A549 (cell line): ENCODE data around the gene NIPBL.
"Not testable (repeated sequence)": the region's sequence is repeated elsewhere in the genome, so short reads cannot be mapped to it uniquely, and the experiment has no call there.

Source experiments
- BHLHE40 ChIP-seq: IDR thresholded peaks from 2 replicates; pipeline ENCODE4 v1.6.1; 2012; ENCODE audit warnings: low read depth, low read length, inconsistent platforms
- CTCF ChIP-seq: fragments of >200 bp; sonication (Bioruptor Twin); formaldehyde crosslinking; IDR thresholded peaks from 3 replicates; pipeline ENCODE4 v1.5.1; 2016
- JUN ChIP-seq, 2 experiments: fragments of >200 bp; sonication (Bioruptor Twin); formaldehyde crosslinking; IDR thresholded peaks; 2 replicates in 1 of 2; 3 replicates in 1 of 2; pipeline ENCODE4 v1.6.1; 2016 to 2017
- KDM1A ChIP-seq: fragments of 200-600 bp; sonication (generic); IDR thresholded peaks from 2 replicates; pipeline ENCODE4 v1.6.1; 2016; ENCODE audit warnings: low read depth, mild to moderate bottlenecking
- POLR2A ChIP-seq: IDR thresholded peaks from 2 replicates; pipeline ENCODE4 v1.6.1; 2012; ENCODE audit warnings: mild to moderate bottlenecking, low read length
- RCOR1 ChIP-seq: fragments of 150-350 bp; IDR thresholded peaks from 2 replicates; pipeline ENCODE4 v1.6.1; 2014; ENCODE audit warnings: antibody characterized with exemption, low read length, low read depth
- USF2 ChIP-seq: fragments of 450-650 bp; IDR thresholded peaks from 2 replicates; pipeline ENCODE4 v1.6.1; 2014; ENCODE audit warnings: antibody characterized with exemption
- ZNF302 ChIP-seq: fragments of 250-450 bp; sonication (Bioruptor Pico); IDR thresholded peaks from 2 replicates; pipeline ENCODE4 v1.9.0; 2021; ENCODE audit warnings: inconsistent platforms, mild to moderate bottlenecking, moderate library complexity
- TF ChIP-seq, protein P1 (sequence below): fragments of >200 bp; sonication (Bioruptor Twin); formaldehyde crosslinking; IDR thresholded peaks from 3 replicates; pipeline ENCODE4 v1.6.1; 2016
- TF ChIP-seq, protein P2 (sequence below): IDR thresholded peaks from 2 replicates; pipeline ENCODE4 v1.6.1; 2012

DNA sequence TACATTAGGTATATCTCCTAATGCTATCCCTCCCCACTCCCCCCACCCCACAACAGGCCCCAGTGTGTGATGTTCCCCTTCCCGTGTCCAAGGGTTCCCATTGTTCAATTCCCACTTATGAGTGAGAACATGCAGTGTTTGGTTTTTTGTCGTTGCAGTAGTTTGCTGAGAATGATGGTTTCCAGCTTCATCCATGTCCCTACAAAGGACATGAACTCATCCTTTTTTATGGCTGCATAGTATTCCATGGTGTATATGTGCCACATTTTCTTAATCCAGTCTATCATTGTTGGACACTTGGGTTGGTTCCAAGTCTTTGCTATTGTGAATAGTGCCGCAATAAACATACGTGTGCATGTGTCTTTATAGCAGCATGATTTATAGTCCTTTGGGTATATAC, 40.0 kb downstream of the NIPBL start:
- TF ChIP-seq, protein P1, sequence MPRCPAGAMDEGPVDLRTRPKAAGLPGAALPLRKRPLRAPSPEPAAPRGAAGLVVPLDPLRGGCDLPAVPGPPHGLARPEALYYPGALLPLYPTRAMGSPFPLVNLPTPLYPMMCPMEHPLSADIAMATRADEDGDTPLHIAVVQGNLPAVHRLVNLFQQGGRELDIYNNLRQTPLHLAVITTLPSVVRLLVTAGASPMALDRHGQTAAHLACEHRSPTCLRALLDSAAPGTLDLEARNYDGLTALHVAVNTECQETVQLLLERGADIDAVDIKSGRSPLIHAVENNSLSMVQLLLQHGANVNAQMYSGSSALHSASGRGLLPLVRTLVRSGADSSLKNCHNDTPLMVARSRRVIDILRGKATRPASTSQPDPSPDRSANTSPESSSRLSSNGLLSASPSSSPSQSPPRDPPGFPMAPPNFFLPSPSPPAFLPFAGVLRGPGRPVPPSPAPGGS: not testable (repeated sequence)
- not testable (repeated sequence) for TF ChIP-seq CTCF; BHLHE40; JUN (IDR thresholded peaks at IDR 0.05); USF2; KDM1A; RCOR1; POLR2A; ZNF302 (CRISPR knock-in tag)
- TF ChIP-seq, protein P2, sequence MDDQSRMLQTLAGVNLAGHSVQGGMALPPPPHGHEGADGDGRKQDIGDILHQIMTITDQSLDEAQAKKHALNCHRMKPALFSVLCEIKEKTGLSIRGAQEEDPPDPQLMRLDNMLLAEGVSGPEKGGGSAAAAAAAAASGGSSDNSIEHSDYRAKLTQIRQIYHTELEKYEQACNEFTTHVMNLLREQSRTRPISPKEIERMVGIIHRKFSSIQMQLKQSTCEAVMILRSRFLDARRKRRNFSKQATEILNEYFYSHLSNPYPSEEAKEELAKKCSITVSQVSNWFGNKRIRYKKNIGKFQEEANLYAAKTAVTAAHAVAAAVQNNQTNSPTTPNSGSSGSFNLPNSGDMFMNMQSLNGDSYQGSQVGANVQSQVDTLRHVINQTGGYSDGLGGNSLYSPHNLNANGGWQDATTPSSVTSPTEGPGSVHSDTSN: not testable (repeated sequence)
